Astrocyte of the spinal cord (primary cell): ENCODE data around the gene PRDX2.

Source experiments
- DNase-seq: peaks from one replicate; pipeline ENCODE4 v3.0.0; 2011; ENCODE audit warnings: low read depth, low spot score
- H3K4me3 ChIP-seq: 2 replicates; pipeline ENCODE4 v1.5.1; 2011; ENCODE audit warnings: low read depth, mild to moderate bottlenecking, low read length, moderate library complexity
- in situ Hi-C: cut with HindIII; loops from 2 replicates; pipeline ENCODE4 v1.10.0; 2017; ENCODE audit warnings: low sequenced_read_pairs
- TF ChIP-seq, protein P1 (sequence below): IDR thresholded peaks from 2 replicates; pipeline ENCODE4 v1.5.1; 2012; ENCODE audit warnings: low read depth, mild to moderate bottlenecking, low read length, inconsistent platforms

The PRDX2 gene

GRCh38 chr19:12787458-12787857 is 14.1 kb downstream of the PRDX2 start:
- H3K4me3 ChIP-seq = no peak overlapping the region
- TF ChIP-seq, protein P1, sequence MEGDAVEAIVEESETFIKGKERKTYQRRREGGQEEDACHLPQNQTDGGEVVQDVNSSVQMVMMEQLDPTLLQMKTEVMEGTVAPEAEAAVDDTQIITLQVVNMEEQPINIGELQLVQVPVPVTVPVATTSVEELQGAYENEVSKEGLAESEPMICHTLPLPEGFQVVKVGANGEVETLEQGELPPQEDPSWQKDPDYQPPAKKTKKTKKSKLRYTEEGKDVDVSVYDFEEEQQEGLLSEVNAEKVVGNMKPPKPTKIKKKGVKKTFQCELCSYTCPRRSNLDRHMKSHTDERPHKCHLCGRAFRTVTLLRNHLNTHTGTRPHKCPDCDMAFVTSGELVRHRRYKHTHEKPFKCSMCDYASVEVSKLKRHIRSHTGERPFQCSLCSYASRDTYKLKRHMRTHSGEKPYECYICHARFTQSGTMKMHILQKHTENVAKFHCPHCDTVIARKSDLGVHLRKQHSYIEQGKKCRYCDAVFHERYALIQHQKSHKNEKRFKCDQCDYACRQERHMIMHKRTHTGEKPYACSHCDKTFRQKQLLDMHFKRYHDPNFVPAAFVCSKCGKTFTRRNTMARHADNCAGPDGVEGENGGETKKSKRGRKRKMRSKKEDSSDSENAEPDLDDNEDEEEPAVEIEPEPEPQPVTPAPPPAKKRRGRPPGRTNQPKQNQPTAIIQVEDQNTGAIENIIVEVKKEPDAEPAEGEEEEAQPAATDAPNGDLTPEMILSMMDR = no peak
- in situ Hi-C loops = no loop called here
- DNase-seq = no peak

DNA sequence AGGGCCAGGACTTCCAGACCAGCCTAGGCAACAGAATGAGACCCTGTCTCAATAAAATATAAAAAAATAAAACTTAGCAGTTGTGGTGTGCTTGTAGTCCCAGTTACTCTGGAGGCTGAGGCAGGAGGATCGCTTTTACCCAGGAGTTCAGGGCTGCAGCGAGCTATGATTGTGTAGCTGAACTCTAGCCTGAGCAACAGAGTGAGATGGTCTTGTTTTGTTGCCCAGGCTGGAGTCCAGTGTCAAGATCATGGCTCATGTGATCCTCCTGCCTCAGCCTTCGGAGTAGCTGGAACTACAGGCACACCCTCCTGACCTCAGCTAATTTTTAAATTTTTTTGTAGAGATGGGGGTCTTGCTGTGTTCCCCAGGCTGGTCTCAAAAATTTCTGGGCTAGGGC is 14.6 kb downstream of the PRDX2 start:
- in situ Hi-C loops = no loop called here
- no peak for DNase-seq
- no peak overlapping the region for H3K4me3 ChIP-seq
- TF ChIP-seq, protein P1 = no peak

- no peak overlapping the region for H3K4me3 ChIP-seq
- TF ChIP-seq, protein P1 = no peak
- in situ Hi-C loops = no loop called here
- no peak for DNase-seq
Measured at GRCh38 chr19:12786141-12786870, 15.3 kb downstream of the PRDX2 start.

DNA sequence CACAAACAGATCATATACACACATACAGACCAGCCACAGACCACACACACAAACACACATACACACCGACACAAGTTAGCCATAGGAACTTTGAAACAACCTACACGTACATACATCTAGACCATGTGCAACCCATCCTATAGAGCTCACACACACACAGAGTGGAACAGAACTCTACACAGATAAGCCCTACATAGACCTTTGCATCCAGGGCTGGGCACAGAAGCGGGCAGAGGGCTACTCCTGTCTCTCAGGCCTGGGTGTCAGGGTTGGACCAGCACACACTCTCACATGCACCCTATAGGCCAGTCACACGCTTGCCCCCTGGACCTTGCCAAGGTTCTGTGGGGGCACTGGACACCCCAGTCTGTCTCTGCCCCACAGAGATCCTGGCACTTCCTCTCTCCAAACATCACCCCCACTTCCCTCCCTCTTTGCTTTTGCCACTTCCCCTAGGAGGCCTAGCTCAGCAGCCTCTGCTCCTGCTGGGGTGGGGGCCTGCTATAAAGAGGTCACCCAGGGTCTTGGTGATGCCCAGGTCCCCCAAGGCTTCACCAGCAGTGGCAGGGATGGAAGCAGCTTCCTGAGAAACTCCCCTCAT is 16.1 kb downstream of the PRDX2 start:
- no peak overlapping the region for H3K4me3 ChIP-seq
- TF ChIP-seq, protein P1 = no peak
- DNase-seq = no peak
- in situ Hi-C loops = no loop called here

DNA sequence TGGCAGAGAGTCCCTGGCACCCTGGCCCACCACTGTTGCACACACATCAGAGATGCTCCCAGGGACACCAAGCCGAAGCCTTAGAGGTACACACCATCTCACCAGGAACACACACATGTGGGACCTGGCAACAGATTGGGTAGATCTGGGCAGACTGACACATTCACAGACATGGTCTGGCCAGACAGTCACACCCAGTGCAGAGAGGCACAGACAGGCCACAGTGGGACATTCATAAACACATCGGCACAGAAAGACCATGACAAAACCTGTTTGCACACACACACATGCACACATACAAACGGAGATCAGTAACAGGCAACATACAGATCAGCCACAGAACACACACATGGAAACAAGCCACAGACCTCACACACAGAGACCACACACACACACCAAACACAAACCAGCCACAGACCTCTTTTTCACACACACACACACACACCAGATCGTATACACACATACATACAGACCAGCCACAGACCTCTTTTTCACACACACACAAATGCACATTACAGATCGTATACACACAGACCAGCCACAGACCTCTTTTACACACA is 16.6 kb downstream of the PRDX2 start:
- TF ChIP-seq, protein P1 = no peak
- H3K4me3 ChIP-seq = no peak overlapping the region
- peak; percentile 25 for DNase-seq
- in situ Hi-C loops = no loop called here

DNA sequence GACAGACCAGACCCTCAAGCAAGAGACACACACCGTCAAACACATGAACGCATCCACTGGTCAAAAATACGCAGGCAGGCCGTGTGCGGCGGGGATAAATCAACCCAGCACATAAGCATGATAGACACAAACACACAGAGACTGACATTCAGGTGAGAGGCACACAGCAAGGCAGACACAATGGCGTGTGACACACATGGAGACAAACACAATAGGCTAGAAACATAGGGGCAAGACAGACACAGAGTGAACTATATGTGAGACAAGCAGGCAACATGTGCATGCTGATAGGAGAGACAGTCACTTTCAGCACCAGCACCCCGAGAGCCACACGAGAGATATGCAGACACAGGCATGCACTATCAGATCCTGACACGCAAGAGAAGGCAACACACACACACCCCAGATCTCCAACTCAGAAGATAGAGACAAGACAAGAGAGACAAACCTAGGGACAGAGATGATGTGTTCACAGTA is 17.2 kb downstream of the PRDX2 start:
- in situ Hi-C loops = no loop called here
- TF ChIP-seq, protein P1 = no peak
- no peak overlapping the region for H3K4me3 ChIP-seq
- DNase-seq = no peak
